ENCODE results near the gene DCHS1. TPM values are rescaled to one million over a fixed set of nuclear protein-coding genes. Genes with fewer than 3 reads are reported as not detected.
A peak's percentile ranks its signal among the peaks of the same experiment; 100 is the strongest.

Gene DCHS1
- total and polyA plus RNA-seq, 2 of the 13 experiments (the other 11 are each of a cell fraction or from before 2014, with no cell fraction given) = under 0.01 to 0.03 TPM

DNA sequence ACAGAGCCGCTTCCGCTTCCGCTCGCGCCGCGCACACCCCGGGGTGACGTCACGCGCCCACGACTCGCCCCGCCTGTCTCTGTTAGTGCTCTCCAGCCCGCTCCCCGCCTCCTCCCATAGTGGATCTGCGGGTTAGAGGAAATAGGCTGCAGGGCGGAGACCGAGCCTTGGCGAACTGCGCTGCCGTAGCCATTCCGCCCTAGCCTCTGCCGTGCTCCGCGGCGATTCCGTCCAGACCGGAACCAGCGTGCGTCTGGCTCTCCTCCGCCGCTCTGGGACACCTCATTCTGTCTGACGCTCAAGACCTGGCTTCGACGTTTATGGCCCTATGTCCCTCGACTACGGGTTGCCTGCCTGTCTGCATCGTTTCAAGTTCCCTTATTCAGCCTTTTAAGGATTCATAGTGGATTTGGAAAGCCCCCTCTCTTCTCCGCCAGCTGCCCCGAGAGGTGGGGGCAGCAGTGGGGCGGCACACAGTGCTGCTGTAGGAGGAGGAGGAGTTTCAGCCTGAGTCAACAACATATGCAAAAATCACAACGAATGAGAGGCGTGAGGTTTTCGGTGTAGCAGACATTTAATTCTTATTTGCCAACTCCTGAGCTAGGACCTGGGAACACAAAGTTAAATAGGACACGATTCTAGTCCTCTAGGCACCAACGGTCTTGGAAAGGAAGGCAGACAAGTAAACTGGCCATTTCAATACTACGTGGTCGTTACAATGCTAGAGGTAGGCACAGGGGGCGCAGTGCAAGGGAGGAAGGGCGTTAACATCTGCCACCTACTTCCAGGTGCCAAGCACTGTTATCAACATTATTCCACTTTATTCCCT lies 43.2 kb downstream of the DCHS1 start, which contains the start of gene TAF10 (continued):
- TF ChIP-seq ZFP36L2 (CRISPR knock-in tag; IDR thresholded peaks at IDR 0.05) (0 out of 2 replicates have a peak, but pooled peaks have one; percentile 17), CEBPB (IDR thresholded peaks at IDR 0.05; ENCODE audit: borderline replicate concordance, low read depth, low read length) (no peak), KDM2A (CRISPR knock-in tag; IDR thresholded peaks at IDR 0.05; ENCODE audit: borderline replicate concordance, low read depth) (peak; percentile 91), ASH2L (IDR thresholded peaks at IDR 0.05; ENCODE audit: insufficient read length, low read depth, low read length) (peak; percentile 76), THAP11 (CRISPR knock-in tag; IDR thresholded peaks at IDR 0.05) (peak; percentile 73), PITX1 (CRISPR knock-in tag; IDR thresholded peaks at IDR 0.05) (peak; percentile 73; the same call in 1 of the 2 replicates), ZNF547 (CRISPR knock-in tag; IDR thresholded peaks at IDR 0.05) (no peak), ARID2 (CRISPR knock-in tag; IDR thresholded peaks at IDR 0.05; ENCODE audit: borderline replicate concordance) (no peak; the same call in 1 of the 2 replicates), JUN (CRISPR knock-in tag; IDR thresholded peaks at IDR 0.05) (peak; percentile 31), HNRNPLL (IDR thresholded peaks at IDR 0.05; ENCODE audit: low read depth, low read length, poor library complexity, severe bottlenecking) (peak; percentile 99), ZNF230 (CRISPR knock-in tag; IDR thresholded peaks at IDR 0.05) (peak; percentile 79; the same call in 1 of the 2 replicates), NFKB2 (CRISPR knock-in tag; IDR thresholded peaks at IDR 0.05; ENCODE audit: borderline replicate concordance) (peak; percentile 50; the same call in 1 of the 2 replicates)
- TF ChIP-seq, protein P1, sequence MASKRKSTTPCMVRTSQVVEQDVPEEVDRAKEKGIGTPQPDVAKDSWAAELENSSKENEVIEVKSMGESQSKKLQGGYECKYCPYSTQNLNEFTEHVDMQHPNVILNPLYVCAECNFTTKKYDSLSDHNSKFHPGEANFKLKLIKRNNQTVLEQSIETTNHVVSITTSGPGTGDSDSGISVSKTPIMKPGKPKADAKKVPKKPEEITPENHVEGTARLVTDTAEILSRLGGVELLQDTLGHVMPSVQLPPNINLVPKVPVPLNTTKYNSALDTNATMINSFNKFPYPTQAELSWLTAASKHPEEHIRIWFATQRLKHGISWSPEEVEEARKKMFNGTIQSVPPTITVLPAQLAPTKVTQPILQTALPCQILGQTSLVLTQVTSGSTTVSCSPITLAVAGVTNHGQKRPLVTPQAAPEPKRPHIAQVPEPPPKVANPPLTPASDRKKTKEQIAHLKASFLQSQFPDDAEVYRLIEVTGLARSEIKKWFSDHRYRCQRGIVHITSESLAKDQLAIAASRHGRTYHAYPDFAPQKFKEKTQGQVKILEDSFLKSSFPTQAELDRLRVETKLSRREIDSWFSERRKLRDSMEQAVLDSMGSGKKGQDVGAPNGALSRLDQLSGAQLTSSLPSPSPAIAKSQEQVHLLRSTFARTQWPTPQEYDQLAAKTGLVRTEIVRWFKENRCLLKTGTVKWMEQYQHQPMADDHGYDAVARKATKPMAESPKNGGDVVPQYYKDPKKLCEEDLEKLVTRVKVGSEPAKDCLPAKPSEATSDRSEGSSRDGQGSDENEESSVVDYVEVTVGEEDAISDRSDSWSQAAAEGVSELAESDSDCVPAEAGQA (IDR thresholded peaks at IDR 0.05; ENCODE audit: low read depth) = peak; percentile 70; the same call in 1 of the 2 replicates
- TF ChIP-seq, protein P1 (CRISPR knock-in tag; IDR thresholded peaks at IDR 0.05; ENCODE audit: borderline replicate concordance) = no peak
- TF ChIP-seq, protein P2, sequence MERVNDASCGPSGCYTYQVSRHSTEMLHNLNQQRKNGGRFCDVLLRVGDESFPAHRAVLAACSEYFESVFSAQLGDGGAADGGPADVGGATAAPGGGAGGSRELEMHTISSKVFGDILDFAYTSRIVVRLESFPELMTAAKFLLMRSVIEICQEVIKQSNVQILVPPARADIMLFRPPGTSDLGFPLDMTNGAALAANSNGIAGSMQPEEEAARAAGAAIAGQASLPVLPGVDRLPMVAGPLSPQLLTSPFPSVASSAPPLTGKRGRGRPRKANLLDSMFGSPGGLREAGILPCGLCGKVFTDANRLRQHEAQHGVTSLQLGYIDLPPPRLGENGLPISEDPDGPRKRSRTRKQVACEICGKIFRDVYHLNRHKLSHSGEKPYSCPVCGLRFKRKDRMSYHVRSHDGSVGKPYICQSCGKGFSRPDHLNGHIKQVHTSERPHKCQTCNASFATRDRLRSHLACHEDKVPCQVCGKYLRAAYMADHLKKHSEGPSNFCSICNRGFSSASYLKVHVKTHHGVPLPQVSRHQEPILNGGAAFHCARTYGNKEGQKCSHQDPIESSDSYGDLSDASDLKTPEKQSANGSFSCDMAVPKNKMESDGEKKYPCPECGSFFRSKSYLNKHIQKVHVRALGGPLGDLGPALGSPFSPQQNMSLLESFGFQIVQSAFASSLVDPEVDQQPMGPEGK (CRISPR knock-in tag; IDR thresholded peaks at IDR 0.05) = peak; percentile 71
- TF ChIP-seq, protein P3, sequence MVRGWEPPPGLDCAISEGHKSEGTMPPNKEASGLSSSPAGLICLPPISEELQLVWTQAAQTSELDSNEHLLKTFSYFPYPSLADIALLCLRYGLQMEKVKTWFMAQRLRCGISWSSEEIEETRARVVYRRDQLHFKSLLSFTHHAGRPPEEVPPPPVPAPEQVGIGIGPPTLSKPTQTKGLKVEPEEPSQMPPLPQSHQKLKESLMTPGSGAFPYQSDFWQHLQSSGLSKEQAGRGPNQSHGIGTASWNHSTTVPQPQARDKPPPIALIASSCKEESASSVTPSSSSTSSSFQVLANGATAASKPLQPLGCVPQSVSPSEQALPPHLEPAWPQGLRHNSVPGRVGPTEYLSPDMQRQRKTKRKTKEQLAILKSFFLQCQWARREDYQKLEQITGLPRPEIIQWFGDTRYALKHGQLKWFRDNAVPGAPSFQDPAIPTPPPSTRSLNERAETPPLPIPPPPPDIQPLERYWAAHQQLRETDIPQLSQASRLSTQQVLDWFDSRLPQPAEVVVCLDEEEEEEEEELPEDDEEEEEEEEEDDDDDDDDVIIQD (CRISPR knock-in tag; IDR thresholded peaks at IDR 0.05; ENCODE audit: low read depth) = no peak
- TF ChIP-seq, protein P4, sequence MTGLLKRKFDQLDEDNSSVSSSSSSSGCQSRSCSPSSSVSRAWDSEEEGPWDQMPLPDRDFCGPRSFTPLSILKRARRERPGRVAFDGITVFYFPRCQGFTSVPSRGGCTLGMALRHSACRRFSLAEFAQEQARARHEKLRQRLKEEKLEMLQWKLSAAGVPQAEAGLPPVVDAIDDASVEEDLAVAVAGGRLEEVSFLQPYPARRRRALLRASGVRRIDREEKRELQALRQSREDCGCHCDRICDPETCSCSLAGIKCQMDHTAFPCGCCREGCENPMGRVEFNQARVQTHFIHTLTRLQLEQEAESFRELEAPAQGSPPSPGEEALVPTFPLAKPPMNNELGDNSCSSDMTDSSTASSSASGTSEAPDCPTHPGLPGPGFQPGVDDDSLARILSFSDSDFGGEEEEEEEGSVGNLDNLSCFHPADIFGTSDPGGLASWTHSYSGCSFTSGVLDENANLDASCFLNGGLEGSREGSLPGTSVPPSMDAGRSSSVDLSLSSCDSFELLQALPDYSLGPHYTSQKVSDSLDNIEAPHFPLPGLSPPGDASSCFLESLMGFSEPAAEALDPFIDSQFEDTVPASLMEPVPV (CRISPR knock-in tag; IDR thresholded peaks at IDR 0.05) = peak; percentile 78
